DOHH2 (cell line): ENCODE measurements around the gene PPL.

ENCODE experiments used
- H3F3A ChIP-seq: fragments of 200-600 bp; sonication (generic), shearing (Covaris generic); 2 replicates; pipeline ENCODE4 v1.6.0; 2016; ENCODE audit warnings: antibody characterized with exemption, mild to moderate bottlenecking; ENCODE audit not compliant: control insufficient read depth, insufficient read depth
- H3K27ac ChIP-seq: fragments of 200-600 bp; sonication (generic); 2 replicates; pipeline ENCODE4 v1.5.1; 2014; ENCODE audit warnings: low read depth, mild to moderate bottlenecking, low read length, moderate library complexity
- H3K27me3 ChIP-seq: fragments of 200-600 bp; sonication (generic); 2 replicates; pipeline ENCODE4 v1.6.1; 2014; ENCODE audit warnings: mild to moderate bottlenecking, low read length, mixed read lengths; ENCODE audit not compliant: control insufficient read depth
- H3K36me3 ChIP-seq: fragments of 200-600 bp; sonication (generic); 2 replicates; pipeline ENCODE4 v1.6.1; 2014; ENCODE audit warnings: mild to moderate bottlenecking, low read length, moderate library complexity, mixed read lengths; ENCODE audit not compliant: control insufficient read depth
- H3K4me1 ChIP-seq: fragments of 200-600 bp; sonication (generic); 2 replicates; pipeline ENCODE4 v1.6.1; 2014; ENCODE audit warnings: mild to moderate bottlenecking, low read length, mixed read lengths; ENCODE audit not compliant: control insufficient read depth
- H3K4me2 ChIP-seq: fragments of 200-600 bp; sonication (generic); 2 replicates; pipeline ENCODE4 v1.6.0; 2014; ENCODE audit warnings: mild to moderate bottlenecking, low read length, moderate library complexity
- H3K4me3 ChIP-seq: fragments of 200-600 bp; sonication (generic); 2 replicates; pipeline ENCODE4 v1.5.1; 2014; ENCODE audit warnings: mild to moderate bottlenecking, low read length, mixed read lengths
- H3K79me2 ChIP-seq: fragments of 200-600 bp; sonication (generic); 2 replicates; pipeline ENCODE4 v1.6.1; 2014; ENCODE audit warnings: mild to moderate bottlenecking, low read length, mixed read lengths; ENCODE audit not compliant: control insufficient read depth
- H3K9me2 ChIP-seq: fragments of 200-600 bp; sonication (generic); replicated peaks from 2 replicates; pipeline ENCODE4 v1.6.1; 2014; ENCODE audit warnings: mild to moderate bottlenecking, low read length, mixed read lengths; ENCODE audit not compliant: control insufficient read depth
- H3K9me3 ChIP-seq: fragments of 200-600 bp; sonication (generic); 2 replicates; pipeline ENCODE4 v1.6.1; 2014; ENCODE audit warnings: antibody characterized with exemption, low read length, mixed read lengths; ENCODE audit not compliant: control insufficient read depth, insufficient read depth
- H4K20me1 ChIP-seq: fragments of 200-600 bp; sonication (generic); 2 replicates; pipeline ENCODE4 v1.6.0; 2014; ENCODE audit warnings: low read depth, mild to moderate bottlenecking, antibody characterized with exemption, low read length, moderate library complexity; ENCODE audit not compliant: control insufficient read depth, insufficient read depth
- CTCF ChIP-seq: fragments of 200-600 bp; sonication (generic); IDR thresholded peaks from one replicate; pipeline ENCODE4 v1.5.1; 2014; ENCODE audit warnings: antibody characterized with exemption, mild to moderate bottlenecking, low read depth, low read length; ENCODE audit not compliant: poor library complexity, severe bottlenecking
- EZH2phosphoT487 ChIP-seq: fragments of 200-600 bp; sonication (generic); IDR thresholded peaks from 2 replicates; pipeline ENCODE4 v1.6.1; 2017; ENCODE audit warnings: borderline replicate concordance, mild to moderate bottlenecking, antibody characterized with exemption, low read length, moderate library complexity, mixed read lengths

Gene PPL

GRCh38 chr16:4852221-4852872 lies 84.6 kb downstream of the PPL start:
- Histone ChIP-seq H3K4me2 (no peak overlapping the region), H3K4me1 (peaks cover 26% of the 10 kb centered on the region), H3K27me3 (no peaks in the 10 kb centered on the region), H3K9me3 (no peaks in the 10 kb centered on the region), H3K27ac (no peak overlapping the region), H3K36me3 (peaks cover 52% of the 10 kb centered on the region), H3K4me3 (no peak overlapping the region), H3K9me2 (no peaks in the 10 kb centered on the region), H3K79me2 (peaks cover 77% of the 10 kb centered on the region), H4K20me1 (peaks cover 25% of the 10 kb centered on the region; the same call in 1 of the 2 replicates), H3F3A (0 out of 2 replicates have a peak, but pooled peaks cover 2% of the 10 kb centered on the region)
- TF ChIP-seq CTCF: no peak
- TF ChIP-seq EZH2phosphoT487: no peak

- no peaks in the 10 kb centered on the region for H3K9me2 ChIP-seq
- no peaks in the 10 kb centered on the region for H3K27me3 ChIP-seq
- peak overlapping the region; percentile 31 for H3K4me3 ChIP-seq
- H3K36me3 ChIP-seq: peaks cover 53% of the 10 kb centered on the region
- H3K27ac ChIP-seq: no peak overlapping the region
- TF ChIP-seq EZH2phosphoT487: no peak
- no peak for TF ChIP-seq CTCF
- H3K4me1 ChIP-seq: peaks cover 37% of the 10 kb centered on the region
- peaks cover 39% of the 10 kb centered on the region; the same call in 1 of the 2 replicates for H4K20me1 ChIP-seq
- 0 out of 2 replicates have a peak, but pooled peaks cover 2% of the 10 kb centered on the region for H3F3A ChIP-seq
- H3K79me2 ChIP-seq: peaks cover 90% of the 10 kb centered on the region
- peak overlapping the region; percentile 88 for H3K4me2 ChIP-seq
- H3K9me3 ChIP-seq: no peaks in the 10 kb centered on the region
Observed at GRCh38 chr16:4850211-4850610, 86.7 kb downstream of the PPL start.

- peaks cover 95% of the 10 kb centered on the region for H3K79me2 ChIP-seq
- H3F3A ChIP-seq: 0 out of 2 replicates have a peak, but pooled peaks cover 2% of the 10 kb centered on the region
- H3K4me2 ChIP-seq: peak overlapping the region; percentile 88
- peaks cover 38% of the 10 kb centered on the region for H3K4me1 ChIP-seq
- peaks cover 39% of the 10 kb centered on the region; the same call in 1 of the 2 replicates for H4K20me1 ChIP-seq
- no peaks in the 10 kb centered on the region for H3K9me2 ChIP-seq
- peak overlapping the region; percentile 53 for H3K27ac ChIP-seq
- TF ChIP-seq EZH2phosphoT487: no peak
- no peak for TF ChIP-seq CTCF
- H3K27me3 ChIP-seq: no peaks in the 10 kb centered on the region
- H3K36me3 ChIP-seq: peaks cover 53% of the 10 kb centered on the region
- peak overlapping the region; percentile 91 for H3K4me3 ChIP-seq
- H3K9me3 ChIP-seq: no peaks in the 10 kb centered on the region
Observed at GRCh38 chr16:4847774-4848587, 89.0 kb downstream of the PPL start.
